Occipital lobe (tissue), 2 donors: ENCODE data around the gene ST8SIA6. TPM values are rescaled to one million over a fixed set of nuclear protein-coding genes. Genes with fewer than 3 reads are reported as not detected.
"Not testable (repeated sequence)": the region's sequence is repeated elsewhere in the genome, so short reads cannot be mapped to it uniquely, and the experiment has no call there.

Experiments
- DNase-seq: peaks from one replicate; lab custom pipeline; 2025; lab: John Stamatoyannopoulos, UW
- total RNA-seq: library from RNA; depleted of rRNA; stranded (reverse); fragments of >200 nt; gene quantifications from one replicate; pipeline ENCODE4 v1.2.3, GENCODE V29; 2014

Gene ST8SIA6
- total RNA-seq: 16.2 TPM

- DNase-seq: no peak
Observed at GRCh38 chr10:17454161-17455014, at the start of gene ST8SIA6. TSS of gene ST8SIA6 (minus strand) at chr10:17454595. CDS start at chr10:17454255, 340 bp downstream.

GRCh38 chr10:17503795-17504194, 49.4 kb upstream of the ST8SIA6 start:
- no peak for DNase-seq

- DNase-seq: no peak
Observed at GRCh38 chr10:17502814-17503213, 48.4 kb upstream of the ST8SIA6 start.

- DNase-seq: not testable (repeated sequence)
Observed at GRCh38 chr10:17499014-17499413, 44.6 kb upstream of the ST8SIA6 start.

GRCh38 chr10:17497446-17498030, 43.1 kb upstream of the ST8SIA6 start:
- no peak for DNase-seq

GRCh38 chr10:17494626-17495260, 40.3 kb upstream of the ST8SIA6 start:
- no peak for DNase-seq

- no peak for DNase-seq
Observed at GRCh38 chr10:17488848-17489247, 34.5 kb upstream of the ST8SIA6 start.

- DNase-seq: no peak
Observed at GRCh38 chr10:17483079-17483478, 28.7 kb upstream of the ST8SIA6 start.

- no peak for DNase-seq
Observed at GRCh38 chr10:17479822-17480221, 25.4 kb upstream of the ST8SIA6 start.

GRCh38 chr10:17479015-17479615, 24.7 kb upstream of the ST8SIA6 start:
- DNase-seq: no peak

- no peak for DNase-seq
Observed at GRCh38 chr10:17476073-17476472, 21.7 kb upstream of the ST8SIA6 start.

GRCh38 chr10:17475661-17476060, 21.3 kb upstream of the ST8SIA6 start:
- no peak for DNase-seq

GRCh38 chr10:17474595-17475323, 20.4 kb upstream of the ST8SIA6 start:
- DNase-seq: no peak

GRCh38 chr10:17473228-17473950, 19.0 kb upstream of the ST8SIA6 start:
- DNase-seq: no peak

GRCh38 chr10:17472481-17473227, 18.3 kb upstream of the ST8SIA6 start:
- DNase-seq: no peak

- DNase-seq: no peak
Observed at GRCh38 chr10:17470246-17470645, 15.9 kb upstream of the ST8SIA6 start.

- no peak for DNase-seq
Observed at GRCh38 chr10:17465328-17466125, 11.1 kb upstream of the ST8SIA6 start.

GRCh38 chr10:17464545-17464944, 10.2 kb upstream of the ST8SIA6 start:
- no peak for DNase-seq

GRCh38 chr10:17460756-17461155, 6.4 kb upstream of the ST8SIA6 start:
- no peak for DNase-seq
